HG03066 (cell line): ENCODE data around the gene UNC5C.

ENCODE experiments used
- ATAC-seq: cut with Tn5 transposase; IDR thresholded peaks from one replicate; pipeline ENCODE4 v1.9.1; 2021; ENCODE audit warnings: low read depth; ENCODE audit not compliant: unreplicated experiment

UNC5C gene

DNA sequence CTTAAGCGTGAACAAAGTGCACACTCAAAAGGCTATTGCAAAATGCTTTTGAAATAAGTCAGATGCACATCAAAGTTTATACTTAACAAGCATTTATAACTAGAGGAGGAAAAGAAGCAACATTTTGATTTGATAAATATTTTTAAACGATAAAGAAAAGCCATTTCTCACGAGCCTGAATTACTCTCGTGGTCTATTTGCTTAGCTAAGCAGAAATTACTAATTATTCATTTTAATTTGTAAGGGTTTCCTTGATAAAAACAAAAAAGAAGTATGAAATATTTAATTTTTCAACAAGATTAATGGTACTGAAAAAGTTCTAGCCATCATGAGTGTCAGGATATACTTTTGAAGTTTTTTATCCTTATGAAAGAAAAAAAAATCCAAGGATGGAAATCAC, 78.2 kb downstream of the UNC5C start:
- no peak for ATAC-seq

DNA sequence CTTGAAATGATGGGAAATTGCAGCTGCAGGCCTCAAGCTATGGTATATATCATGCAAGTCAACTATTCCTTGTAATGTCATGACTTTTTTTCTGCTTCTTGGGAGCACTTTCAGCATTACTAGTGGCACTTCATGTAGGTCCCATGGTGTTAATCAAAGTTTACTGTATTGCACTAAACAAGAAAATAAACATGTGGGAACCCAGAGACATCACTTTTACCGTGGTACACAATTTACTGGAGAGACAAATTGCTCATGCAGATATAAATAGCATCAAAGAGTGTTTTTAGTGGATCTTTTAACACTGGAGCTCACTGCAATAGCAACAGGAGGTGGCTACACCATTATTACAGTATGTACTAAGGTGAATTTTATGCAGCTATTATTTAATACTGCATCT, 79.2 kb downstream of the UNC5C start:
- ATAC-seq = no peak

DNA sequence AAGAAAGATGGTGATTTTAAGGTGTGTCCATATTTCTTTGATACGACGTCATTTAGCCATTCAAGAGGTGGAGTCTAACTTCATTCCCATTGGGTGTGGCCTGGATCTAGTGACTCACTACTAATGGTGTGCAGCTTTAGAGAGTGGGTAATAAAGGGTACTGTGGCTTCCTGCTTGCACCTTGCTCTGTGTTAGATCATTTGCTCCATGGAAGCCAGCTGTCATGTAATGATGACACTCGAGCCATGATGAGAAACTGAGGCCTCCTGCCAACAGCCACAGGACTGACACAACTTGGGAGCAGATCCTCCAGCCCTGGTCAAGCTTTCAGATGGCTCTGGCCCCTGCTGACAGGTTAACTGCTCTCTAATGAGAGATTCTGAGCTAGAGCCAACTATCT, 82.0 kb downstream of the UNC5C start:
- no peak for ATAC-seq

DNA sequence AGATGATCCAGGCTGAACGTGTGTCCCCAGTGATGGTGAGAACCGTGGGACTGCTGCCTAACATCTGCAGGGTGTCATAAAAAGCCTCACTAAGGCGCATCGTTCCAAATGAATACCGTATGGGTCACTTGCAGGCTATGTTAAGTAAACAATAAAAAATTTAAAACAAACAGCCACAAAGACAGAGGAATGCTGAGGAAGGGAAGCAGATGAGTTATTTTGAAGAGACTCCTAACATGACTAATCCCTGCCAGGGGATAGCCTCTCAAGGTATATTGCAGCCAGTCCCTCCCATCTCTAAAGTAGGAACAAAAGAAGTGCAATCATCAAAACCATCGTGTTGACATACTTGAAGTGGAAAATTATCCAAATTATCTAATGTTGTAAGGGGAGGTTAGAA, 83.8 kb downstream of the UNC5C start:
- no peak for ATAC-seq

DNA sequence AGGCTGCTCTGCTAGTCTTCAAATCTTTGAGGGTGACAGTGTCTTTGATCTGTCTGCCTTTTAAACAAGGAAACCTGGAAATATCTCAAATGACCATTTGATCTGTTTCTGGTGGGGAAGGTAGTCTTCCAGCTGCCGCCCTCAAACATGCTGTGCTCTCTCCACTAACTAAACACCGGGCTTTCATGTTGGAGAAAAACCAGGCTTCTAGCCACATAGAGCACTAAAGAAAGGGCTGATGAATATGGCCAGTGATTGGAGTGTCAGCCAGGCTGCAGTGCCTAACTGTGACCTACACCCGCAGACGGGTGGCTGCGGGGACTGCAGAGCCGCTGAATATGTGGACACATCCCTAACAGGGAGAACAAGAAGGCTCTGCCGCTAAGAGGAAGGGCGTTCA, 85.9 kb downstream of the UNC5C start:
- no peak for ATAC-seq

DNA sequence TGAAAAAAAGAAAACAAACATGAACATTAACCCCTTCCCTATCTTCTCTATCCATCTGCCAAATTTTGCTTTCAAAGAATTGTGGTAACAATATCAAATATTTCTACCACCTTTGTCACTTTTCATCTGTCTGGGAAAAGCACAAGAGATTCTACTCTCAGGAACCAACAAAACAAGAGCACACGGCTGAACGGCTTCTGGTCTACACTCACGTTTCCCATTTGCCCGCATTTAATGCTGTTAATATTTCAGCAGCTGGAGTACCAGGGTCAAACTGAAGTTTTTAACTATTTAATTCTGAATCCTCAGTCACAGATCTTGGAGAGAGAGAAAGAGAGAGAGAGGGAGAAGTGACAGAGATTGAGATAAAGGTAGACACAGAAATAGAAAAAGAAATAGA, 91.4 kb downstream of the UNC5C start:
- ATAC-seq = no peak

DNA sequence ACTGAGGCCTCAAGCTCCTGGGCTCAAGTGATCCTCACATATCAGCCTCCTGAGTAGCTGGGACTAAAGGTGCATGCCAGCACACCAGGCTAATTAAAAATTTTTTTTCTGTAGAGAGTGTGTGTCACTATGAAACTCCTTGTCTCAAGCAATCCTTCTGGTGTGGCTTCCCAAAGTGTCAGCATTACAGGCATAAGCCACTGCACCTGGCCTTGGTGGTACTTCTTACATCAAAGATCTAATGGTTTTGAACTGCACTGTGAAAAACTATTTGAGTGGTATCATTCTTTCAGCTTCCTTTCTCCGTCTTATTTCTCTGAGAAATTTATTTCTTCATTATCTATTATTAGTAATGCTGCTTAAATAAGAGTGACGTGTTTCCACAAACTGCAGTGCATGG, 98.5 kb downstream of the UNC5C start:
- no peak for ATAC-seq

DNA sequence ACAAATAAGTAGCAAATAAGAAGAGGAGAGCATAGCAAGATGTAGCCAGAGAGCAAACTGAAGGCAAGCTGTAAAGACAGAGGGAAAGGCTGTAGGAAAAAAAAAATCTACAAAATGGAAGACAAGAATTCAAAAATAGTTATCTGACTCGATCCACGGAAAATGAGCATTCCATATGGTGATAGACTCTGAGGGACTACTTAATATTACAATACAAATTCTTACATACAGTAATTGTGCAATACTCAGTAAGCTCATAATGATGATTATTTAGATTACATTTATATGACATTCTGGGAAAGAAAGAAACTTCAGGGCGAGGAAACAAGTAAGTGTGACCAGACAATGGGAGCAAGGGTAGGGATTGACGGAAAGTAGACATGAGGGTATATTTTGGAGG, 102.6 kb downstream of the UNC5C start:
- no peak for ATAC-seq

DNA sequence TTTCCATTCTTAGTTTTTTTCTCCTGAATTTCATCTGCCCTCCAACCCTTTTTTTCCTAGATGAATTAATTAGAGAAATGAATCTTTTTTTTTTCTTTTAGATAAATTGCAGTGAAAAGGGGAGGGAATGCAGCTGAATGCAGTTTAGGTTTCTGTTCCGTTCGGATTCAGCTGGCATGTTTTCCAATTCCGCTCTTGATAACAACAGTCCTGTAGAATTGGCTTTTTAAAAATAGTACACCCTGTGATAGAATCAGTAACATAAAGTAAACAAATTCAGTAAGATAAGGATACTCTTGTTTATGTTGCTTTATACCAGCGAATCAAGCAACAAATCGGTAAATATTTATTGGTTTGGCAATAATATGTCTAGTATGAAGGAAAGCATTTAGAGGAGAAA, 103.5 kb downstream of the UNC5C start:
- ATAC-seq = no peak

DNA sequence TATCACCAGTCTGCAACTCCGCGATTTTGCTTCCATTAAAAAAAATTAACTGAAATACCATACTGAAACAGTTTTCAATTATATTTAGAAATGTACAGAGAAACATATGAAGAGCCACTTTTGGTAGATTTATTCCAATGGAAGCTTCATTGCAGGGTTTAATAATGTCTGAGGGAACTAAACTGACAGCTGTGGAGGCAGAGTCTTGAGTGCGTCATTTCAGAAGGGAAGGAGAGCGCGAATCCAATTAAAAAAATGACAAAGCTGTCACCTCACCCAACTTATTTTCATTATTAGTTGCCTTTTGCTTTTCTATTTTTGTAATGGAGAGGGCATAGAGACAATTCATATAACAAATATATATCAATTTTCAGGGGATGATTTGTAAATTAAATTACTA, 104.0 kb downstream of the UNC5C start:
- ATAC-seq = no peak

DNA sequence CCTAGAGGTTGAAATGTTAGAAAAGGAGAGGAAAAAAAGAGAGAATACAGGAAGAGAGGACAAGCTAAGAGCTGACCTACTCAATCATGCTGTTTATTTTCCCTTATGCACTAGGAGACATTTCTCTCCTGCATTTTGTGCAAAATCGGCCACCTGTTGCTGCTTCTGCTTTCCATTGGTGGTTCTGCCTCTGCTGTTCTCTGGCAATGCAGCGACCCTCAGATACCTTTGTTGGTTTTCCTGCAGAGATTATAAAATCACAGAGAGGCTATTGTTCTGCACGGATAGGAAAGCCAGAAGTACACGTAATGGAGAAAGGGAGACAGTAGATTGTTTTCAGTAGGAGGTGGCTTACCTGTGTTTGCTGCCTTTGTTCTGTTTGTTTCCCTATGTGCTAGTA, 108.9 kb downstream of the UNC5C start:
- ATAC-seq = no peak

DNA sequence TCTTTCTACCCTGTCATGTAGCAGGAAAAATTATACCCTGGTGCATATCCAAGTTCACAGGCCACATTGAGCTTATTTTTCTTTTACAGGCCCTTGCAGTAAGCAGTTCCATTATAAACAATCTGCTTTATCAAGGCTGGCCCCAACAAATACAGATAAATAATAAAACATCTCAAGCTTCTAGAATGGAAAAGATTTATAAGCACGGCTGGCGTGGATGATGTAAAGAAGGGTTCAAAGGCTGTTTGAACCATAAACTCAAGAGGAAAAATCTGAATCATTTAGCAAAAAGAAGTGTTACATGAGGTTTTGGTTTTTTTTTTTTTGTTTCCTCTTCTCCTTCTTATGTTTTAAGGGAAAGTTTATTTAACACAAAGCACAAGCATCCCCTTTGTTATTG, 109.7 kb downstream of the UNC5C start:
- ATAC-seq = no peak

DNA sequence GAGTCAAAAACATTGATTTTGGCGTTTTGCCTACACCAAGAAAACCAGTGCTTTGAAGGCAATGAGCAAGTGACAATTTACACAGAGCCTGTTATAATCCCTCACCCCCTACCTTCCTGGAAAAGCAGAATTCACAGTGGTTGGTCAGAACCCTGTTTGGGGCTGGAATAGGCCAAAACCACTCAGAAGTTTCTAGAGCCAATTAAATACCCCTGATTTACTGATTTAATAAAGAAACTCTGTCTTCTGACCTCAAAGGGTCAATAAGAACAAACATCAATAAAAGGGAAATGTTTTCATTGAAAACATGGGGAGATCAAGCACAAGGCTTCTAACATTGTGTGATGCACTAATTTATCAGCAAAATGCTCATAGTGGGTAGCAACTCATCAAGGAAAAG, 116.3 kb downstream of the UNC5C start:
- ATAC-seq = no peak

DNA sequence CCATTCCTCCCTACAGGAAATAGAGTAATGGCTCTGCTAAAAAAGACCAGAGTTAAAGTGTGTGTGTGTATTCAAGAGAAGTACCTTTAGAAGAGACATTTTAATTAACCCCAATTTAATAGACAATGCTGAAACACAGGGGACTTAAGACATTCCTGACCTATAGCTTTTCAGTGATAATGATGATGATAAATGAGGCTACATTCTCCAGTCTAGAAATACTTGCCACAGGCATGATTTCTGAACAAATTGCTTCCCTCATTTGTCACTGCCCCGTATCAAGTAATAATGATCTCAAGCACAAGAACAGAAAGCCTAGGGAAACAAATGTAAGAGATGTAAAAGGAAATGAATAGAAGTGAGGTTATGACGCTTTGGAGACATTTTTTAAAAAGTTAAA, 117.1 kb downstream of the UNC5C start:
- ATAC-seq = no peak

DNA sequence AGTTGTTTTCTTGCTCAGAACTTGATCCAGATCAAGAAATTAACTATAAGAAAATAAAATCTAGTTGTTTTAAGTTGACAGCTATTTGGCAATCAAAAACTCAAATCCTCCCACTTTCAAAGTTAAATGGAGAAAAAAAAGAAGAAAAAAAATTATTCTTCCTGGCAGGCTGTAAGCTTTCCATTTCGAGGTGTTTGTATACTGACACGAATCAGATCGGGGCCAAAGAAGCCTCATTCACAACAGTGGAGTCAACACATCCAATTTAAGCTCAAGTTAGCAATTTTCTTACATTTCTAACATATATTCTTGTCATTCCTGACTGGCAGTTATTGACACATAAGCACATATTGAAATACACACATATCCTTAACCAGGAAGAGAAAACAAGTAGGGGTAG, 119.4 kb downstream of the UNC5C start:
- ATAC-seq = no peak

DNA sequence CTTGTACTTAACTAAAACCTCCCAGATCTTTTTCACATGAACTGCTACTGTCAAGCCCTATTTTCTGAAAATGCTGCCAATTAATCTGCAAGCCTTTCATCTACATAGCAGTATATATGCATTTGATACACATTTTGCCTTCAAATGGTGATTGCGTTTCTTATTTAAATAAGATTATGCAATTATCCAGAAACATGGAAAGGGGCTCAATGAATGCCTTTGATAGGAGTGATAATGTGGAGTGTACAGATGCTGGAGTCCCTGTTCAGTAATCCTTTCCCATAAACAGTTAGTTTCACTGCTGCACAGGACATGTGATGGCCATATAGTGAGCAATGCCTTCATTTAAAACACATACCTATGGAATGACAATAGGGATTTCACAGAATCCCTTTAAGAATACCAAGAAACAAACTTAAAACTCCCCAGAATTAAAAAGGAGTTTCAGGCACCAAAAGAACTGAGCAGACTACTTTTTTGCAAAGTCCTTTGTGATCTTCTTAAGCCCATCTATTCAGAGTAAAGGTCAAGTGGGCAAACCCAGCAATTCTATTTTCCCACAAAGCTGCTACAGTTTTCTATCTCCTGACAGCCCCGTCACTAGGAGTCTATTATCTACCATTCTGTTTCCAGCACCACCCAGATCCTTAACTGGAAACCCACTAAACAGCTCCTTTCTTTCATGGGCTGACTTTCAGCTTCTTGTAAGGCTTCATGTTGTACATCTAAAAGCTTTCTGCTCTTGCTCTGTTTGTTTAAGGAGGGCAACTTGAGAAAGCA, 120.3 kb downstream of the UNC5C start:
- no peak for ATAC-seq

DNA sequence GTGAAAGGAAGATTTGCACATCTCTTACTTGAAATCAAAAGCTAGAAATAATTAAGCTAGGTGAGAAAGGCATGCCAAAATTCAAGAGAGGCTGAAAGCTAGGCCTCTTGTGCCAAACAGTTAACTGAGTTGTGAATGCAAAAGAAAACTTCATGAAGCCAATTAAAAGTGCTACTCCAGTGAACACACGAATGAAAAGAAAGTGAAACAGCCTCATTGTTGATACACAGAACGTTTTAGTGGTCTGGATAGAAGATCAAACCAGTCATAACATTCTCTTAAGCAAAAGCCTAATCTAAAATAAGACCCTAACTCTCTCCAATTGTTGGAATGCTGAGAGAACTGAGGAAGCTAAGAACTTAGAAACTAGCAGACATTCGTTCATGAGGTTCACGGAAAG, 122.3 kb downstream of the UNC5C start:
- ATAC-seq = no peak

DNA sequence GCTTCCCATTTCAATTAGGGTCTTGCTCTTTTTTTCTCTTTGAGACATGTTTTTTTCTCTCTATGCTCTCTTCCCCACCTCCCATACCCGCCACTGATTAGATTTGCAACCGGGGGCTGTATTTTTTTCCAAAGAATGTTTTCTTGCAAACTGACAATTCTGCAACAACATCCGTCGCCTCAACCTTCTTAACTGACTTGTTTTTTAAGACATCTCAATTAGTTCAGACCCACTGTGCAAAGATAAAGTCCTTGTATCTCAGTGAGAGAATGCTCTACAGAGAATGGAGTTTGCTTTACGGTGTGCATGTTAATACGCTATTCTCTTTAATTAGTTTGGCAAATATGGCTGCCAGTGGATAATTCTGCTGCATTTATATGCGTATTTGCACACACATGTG, 126.3 kb downstream of the UNC5C start:
- no peak for ATAC-seq

DNA sequence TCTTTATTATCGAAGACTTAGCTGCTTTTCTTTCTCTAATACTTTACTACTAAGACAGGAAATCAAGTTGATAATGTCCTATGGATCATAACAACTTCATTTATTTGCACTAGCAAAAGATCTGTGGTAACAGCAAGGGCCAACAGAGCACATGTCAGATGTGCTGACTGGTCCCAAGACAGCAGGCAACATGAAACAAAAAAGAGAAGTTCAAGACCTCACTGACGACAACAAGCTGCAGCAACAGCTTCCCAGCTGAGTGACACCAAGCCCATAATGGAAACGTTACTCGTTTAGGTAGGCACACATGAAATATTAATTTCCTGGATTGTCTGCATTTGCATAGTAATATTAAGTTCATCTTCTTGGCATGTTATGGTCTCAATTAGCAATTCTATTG, 126.9 kb downstream of the UNC5C start:
- ATAC-seq = no peak

DNA sequence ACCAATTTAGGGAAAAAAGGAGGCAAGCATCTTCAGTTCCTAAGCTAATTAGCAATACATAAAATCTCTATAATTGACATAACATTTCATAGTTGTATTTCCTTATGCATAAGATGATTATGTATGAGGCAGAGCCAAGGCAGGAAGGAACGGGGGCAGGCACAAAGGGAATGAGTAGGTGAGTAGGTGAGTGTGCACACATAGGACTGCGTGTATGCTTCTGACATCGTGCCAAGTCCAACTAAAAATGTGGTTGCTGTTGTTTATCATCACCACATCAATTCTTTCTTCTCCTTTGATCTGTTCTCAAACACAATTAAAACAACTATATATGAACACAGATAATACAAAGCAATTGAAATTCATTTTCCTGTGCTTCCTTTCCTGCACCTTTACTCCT, 131.2 kb downstream of the UNC5C start:
- ATAC-seq = no peak

DNA sequence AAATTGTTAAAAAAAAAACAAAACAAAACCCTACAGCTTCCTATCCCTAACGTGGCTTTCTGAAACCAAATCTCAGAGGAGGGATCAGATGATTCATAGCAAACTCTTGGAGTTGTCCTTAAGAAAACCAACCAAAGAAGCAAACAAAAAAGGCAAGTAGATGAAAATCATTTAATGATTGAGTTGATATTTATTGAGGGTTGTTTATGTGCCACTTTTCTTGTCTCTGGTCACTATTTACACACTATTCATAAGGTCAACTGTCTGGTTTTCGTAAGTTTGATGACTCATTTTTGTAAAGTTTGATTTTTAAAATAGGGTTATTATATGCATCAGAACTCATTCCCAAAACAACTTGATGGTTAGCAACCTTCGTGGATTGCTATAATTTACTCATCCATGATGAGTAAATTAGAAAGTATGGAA, 133.4 kb downstream of the UNC5C start:
- no peak for ATAC-seq

DNA sequence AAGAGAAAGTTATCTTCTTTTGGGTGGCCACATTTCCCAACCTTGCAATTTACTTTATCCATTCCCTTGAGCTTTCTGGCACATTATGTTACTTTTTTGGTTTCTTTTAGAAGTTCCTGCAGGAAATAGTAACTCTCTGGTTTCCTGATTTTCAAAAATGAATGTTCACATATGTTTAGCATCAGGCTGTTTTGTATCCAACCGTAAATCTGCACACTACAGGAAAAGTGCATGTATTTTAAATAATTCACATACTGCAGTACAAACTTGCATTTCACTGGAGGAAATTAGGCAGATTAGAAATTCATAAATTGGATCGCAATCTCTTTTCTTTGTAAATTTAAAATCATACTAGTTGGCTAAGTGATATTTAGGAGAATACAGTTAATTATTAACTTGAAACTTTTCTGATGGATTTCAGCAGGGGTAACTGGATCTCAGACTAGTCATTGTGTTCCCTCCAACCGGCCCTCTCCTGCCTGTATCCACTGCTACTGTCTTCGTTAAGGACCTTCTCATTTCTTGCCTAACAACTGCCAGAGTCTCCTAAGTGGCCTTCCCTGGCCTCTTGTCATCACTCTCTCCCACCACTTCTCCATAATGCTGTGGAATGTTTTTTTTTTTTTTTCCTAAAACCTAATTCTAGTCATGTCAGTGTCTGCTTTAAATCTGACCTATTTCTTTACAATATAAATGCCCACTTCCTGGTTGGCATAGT, 137.2 kb downstream of the UNC5C start:
- no peak for ATAC-seq
